ENCODE results near the gene TLX1.
"Not testable (repeated sequence)": the region's sequence is repeated elsewhere in the genome, so short reads cannot be mapped to it uniquely, and the experiment has no call there.

The TLX1 gene

DNA sequence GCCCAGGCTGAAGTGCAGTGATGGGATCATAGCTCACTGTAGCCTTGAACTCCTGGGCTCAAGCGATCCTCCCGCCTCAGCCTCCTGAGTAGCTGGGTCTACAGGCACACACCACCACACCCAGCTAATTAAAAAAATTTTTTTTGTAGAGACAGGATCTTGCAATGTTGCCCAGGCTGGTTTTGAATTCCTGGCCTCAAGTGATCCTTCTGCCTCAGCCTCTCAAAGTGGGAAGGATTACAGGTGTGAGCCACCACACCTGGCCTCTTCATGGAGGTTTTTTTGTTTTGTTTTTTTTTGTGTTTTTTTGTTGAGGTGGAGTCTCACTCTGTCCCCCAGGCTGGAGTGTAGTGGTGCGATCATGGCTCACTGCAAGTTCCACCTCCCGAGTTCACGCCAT, 23.4 kb downstream of the TLX1 start:
- not testable (repeated sequence) for DNase-seq

DNA sequence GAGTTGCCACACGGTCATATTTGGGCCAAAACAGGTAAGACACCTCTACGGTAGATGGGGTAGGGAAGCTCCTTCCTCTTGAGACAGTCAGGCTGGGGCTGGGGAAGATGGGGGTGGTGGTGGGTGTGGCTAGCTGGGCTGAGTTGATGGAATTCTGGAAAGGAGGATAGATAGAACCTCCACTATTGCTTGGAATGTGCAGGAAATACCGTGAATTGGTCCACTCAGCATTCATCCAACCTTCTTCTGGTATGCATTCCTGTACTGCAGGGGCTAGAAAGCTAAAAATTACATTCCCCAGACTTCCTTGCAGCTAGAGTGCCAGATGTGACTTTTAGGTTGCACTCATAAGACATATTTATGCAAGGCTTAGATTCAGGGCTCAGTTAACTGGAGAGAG, 24.8 kb downstream of the TLX1 start:
- no peak for DNase-seq

DNA sequence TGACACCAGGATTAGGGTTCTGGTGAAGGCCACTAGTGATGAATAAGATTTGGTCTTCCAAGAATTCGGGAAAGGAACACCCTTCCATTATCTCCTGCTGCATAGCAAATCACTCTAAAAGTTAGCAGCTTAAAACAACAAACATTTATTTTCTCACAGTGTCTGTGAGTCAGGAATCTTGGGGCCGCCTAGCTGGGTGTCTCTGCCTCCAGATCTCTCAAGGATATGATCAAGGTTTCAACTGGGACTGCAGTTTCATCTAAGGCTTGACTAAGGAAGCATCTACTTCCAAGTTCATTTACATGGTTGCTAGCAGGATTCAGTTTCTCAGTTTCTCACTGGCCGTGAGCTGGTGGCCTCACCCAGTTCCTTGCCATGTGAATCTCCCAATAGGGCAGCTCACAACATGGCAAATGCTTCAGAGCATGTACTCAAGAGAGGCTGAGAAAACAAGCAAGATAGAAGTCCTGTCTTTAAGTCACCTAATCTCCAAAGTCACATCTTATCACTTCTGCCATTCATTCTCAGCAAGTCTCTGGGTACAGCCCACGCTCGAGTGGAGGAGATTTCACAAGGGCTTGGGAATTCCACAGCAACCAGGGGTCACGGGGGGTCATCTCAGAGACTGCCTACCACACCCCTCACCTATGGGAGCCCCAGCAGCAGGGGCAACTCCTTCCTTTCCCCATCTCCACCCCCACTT, 26.8 kb downstream of the TLX1 start:
- no peak for DNase-seq

DNA sequence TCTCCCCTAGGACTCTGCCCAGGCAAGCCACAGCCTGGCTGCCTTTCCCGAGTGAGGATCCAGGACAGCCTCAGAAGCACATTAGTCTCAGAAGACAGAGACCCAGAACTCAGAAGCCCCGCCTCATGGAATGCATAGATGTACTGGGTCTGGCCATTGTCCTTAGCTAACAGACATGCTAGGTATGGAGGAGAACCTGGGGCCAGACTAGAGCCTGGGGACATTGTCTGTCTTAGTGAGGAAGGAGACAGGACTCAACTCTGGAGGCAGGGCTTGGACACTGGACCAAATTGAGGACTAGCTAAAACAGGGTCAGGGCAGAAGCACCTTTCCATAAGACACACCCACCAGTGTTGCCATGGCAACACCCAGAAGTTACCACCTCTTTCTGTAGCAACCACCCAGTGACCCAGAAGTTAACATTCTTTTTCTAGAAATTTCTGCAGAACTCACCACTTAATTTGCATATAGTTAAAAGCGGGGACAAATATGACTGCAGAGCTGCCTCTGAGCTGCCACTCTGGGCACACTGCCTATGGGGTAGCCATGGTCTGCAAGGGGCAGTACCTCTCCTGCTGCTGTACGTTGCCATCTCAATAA, 27.5 kb downstream of the TLX1 start:
- no peak for DNase-seq

DNA sequence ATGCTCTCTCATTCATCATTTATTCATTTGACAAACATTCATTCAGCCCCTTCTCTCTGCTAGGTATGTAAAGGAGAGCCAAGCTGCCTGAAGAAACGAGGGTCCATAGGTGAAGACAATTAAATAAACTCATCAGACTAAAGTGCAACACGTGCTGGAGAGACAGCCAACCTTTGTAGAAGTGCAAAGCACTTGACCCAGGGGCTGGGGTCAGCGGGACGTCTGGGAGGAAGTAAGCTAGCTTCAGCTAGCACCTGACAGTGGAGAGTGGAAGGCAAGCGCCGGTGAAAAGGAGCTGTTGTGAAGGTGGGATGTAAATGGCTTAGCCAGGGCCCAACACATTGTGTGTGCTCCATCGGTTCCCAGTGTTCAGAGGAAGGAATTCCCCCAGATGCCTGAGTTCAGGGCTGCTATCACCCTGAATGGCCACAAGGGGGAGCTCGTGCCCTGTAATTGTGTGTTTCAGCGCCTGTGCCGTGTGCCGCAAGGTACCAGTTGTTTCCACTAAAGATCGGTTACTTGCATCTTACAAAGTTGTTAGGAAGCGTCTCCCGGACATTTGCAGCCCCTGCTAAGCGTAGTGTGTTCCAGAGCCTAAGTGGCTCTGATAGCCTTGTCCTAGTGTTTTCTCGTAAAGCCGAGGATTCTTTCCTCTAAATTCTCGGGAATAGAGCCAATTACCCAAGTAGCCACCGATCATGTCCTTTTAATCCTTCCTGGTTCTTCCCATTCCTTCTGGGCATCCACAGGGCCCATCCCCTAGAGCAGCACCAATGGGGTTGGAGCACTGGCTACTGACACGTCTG, 30.6 kb downstream of the TLX1 start:
- DNase-seq: peak; percentile 64

DNA sequence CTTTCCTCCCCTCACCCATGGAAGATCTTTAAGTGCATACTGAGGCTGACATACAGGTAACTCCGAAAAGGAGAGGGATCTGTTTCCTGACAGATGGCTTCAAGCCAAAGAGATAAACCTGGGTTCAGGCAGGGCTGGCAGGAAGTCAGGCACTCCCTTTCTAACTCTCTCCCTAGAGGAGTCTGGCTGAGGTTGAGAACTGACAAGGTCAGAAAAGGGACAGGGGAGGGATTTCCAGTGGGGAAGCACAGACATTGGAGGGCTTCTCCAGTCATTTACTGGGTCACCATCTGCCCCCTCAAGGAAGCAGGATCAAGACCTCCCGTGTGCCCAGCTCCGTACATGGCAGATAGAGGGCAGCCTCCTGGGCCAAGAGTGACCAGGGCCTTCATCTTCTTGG, 31.6 kb downstream of the TLX1 start:
- no peak for DNase-seq

DNA sequence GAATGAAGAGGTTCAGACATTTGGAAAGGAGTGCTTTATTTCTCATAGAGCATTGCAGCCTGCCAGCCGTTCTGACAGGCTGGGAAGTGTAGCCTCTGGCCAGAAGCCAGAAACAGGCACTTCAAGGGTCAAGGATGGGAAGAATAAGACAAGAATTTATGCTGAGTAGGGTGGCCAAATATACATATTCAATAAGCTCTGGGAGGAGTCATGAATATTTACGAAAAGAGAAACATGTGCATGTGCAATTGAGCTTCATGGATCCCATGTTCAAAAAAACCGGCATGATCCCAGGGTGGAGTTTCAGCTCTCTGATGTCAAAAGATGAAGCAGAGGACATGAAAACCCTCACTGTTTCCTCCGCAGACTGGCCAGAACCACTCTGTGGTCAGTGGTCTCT, 32.9 kb downstream of the TLX1 start:
- no peak for DNase-seq

DNA sequence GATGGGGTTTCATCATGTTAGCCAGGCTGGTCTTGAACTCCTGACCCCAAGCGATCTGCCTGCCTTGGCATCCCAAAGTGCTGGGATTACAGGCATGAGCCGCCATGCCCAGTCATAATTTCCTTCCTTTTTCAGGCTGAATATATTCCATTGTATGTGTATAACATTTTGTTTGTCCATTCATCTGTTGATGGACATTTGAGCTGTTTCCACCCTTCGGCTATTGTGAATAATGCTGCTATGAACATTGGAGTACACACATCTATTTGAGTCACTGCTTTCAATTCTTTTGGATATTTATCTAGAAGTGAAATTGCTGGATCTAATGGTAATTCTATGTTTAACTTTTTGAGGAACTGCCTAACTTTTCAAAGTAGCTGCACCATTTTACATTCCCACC, 34.6 kb downstream of the TLX1 start:
- no peak for DNase-seq

DNA sequence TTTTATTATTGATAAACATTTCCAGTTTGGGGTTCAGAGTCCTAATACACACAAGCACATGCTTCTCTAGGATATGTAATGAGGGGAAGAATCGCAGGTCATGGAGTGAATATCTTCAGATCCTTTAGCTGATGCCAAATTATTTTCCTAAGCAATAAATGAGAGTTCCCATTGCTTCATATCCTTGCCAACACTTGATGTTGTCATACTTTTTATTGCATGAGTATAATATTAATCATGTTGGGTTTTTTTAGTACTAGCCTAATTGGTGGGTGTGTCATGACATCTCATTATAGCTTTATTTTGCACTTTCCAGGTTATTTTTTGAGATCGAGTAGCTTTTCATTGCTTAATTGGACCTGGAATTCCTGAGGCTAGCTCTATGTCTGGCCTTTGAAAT, 35.3 kb downstream of the TLX1 start:
- DNase-seq: no peak

DNA sequence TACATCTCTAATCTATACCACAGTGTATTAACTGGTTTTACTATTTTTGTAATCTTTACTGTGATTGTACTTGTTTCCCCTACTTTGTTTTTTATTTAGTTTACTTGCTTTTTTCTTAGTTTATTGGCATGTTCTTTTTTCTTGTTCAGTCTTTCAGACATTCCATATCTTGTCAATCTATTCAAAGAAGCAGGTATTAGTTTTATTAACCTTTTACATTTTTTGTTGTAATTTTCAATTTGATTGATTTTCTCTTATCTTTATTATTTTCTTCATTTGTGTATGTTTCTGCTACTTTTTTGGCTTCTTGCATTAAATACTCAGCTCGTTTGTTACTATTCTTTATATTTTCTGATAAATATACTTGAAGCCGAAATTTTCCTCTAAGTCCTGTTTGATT, 41.6 kb downstream of the TLX1 start:
- DNase-seq: no peak

DNA sequence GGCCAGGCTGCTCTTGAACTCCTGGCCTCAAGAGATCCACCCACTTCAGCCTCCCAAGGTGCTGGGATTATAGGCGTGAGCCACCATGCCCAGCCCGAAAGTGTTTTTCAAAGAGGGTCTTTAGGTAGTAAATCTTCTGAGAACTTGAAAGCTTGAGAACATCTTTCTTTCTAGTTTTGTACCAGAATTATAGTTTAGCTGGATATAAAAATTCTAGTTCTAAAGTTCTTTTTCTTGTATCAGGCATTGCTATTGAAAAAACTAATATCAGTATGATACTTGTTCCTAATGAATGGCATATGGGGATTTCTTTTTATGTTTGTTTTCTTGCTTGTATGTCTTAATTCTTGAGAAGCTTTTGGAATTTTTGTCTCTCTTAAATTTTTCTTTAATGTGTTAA, 43.2 kb downstream of the TLX1 start:
- DNase-seq: no peak

DNA sequence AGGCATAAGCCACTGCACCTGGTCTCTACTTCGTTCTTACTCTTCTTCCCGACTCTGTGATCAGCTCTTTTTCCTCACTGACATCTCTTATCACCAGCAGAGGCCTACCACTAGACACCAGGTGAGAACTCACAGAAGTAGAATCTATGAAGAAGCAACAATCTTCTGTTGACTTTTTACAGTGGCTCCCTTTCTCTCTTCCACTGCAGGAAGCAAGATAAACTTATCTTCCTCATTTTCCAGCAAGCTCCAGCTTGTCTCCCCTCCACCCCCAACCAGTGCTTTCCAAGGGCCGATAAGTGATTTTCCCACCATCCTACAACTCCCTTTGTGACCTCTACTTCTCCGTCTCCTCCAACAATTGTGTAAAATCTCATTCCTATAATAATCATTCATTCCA, 45.5 kb downstream of the TLX1 start:
- no peak for DNase-seq

DNA sequence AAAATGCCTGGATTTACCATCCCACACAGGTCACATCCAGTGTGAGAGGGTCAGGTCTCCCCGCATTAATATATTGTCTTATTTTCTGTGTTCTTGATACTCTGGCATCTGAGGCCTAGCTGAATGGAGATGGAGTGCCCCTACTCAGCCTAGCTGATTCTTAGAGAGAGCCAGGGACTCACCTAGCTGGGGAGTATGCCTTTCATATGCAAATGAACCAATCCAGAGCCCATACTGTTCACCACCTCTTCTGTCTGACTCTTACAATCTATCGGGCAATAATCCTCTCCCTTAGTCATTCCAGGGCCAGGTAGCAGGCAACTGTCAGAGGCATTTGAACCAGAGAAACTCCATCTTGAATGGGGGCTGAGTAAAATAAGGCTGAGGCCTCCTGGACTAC, 51.8 kb downstream of the TLX1 start:
- no peak for DNase-seq

DNA sequence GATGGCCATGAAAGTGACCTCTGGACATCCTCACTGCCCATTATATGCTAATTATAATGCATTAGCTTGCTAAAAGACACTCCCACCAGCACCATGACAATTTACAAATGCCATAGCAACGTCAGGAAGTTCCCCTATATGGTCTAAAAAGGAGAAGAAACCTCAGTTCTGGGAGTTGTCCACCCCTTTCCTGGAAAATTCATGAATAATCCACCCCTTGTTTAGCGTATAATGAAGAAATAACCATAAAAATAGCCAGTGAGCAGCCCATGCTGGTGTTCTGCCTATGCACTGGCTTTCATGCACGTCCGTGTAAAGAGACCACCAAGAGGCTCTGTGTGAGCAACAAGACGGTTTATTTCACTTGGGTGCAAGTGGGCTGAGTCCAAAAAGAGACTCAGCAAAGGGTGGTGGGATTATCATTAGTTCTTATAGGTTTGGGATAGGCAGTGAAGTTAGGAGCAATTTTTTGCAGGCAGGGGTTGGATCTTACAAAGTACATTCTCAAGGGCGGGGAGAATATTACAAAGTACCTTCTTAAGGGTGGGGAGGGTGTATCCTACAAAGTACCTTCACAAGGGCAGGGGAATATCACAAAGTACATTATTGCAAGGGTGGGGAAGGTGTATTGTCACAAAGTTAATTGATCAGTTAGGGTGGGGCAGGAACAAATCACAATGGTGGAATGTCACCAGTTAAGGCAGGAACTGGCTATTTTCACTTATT, 52.5 kb downstream of the TLX1 start:
- no peak for DNase-seq

Data from stimulated activated CD4-positive, alpha-beta T cell treated with anti-CD3 and anti-CD28 coated beads, Interleukin-1b, Interleukin-23, amount 100 ng/mL, for 48 hours (primary cell).